Stimulated activated CD8-positive, alpha-beta memory T cell treated with anti-CD3 and anti-CD28 coated beads, Interleukin-7, amount 100 ng/mL, for 4 hours (primary cell): ENCODE data around the gene CFH.
"Not testable (repeated sequence)": the region's sequence is repeated elsewhere in the genome, so short reads cannot be mapped to it uniquely, and the experiment has no call there.

Experiments
- DNase-seq, 2 donors: peaks; one replicate each; pipeline ENCODE4 v3.0.0-alpha.2; 2020; ENCODE audit warnings: low read depth in 2 of 2

The CFH gene

GRCh38 chr1:196651637-196652215 is at the start of gene CFH:
CFH (plus strand) TSS chr1:196652043; CDS start chr1:196652118, 75 bp downstream.
- DNase-seq = no peak

- DNase-seq = no peak
These were observed 48.2 kb upstream of the CFH start for GRCh38 chr1:196603651-196604050.

DNA sequence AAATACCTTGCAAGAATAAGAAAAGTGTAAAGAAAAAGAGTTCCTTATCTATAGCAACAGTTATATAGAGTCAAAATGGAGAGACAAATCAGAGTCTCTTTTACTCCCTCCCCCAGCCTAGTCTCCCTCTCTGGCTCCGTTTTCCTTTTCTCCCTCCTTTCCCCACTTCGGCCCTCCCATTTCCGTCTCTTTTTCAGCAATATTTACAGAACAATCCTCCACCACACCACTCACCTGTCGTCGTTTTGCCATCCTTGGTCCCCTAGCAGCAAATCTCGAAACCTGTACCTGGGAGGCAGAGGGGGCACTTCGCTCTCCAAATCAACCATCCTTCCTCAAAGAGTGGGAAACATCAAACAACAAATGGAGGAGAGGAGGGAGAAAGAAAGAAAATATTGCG is 43.9 kb upstream of the CFH start:
- no peak for DNase-seq

GRCh38 chr1:196608390-196609369 is 43.2 kb upstream of the CFH start, which contains the start of gene KCNT2:
KCNT2 (minus strand) TSS chr1:196608440; CDS start chr1:196608309, 131 bp downstream.
- DNase-seq = no peak

DNA sequence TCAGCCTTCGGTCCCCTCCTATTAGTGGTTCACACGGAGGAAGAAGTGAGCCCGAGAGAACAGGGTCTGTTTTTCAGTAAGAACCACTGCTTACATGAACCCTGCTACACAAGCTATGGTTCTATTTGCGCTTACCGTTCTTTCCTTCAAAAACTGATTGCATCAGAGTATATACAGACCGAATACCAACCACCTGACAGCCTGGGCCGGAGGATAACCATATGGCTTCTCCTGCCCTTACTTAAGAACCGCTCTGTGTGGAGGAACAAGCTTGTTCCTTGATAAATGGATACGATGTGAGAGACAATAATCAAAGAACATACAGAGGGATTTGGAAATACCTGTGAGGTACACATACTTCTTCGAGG is 42.5 kb upstream of the CFH start:
- DNase-seq = no peak

GRCh38 chr1:196611873-196612272 is 40.0 kb upstream of the CFH start:
- DNase-seq = no peak

- DNase-seq = no peak
These were observed 32.1 kb upstream of the CFH start for GRCh38 chr1:196619721-196620120.

GRCh38 chr1:196623079-196623478 is 28.8 kb upstream of the CFH start:
- no peak for DNase-seq

GRCh38 chr1:196628838-196629237 is 23.0 kb upstream of the CFH start:
- no peak for DNase-seq

- DNase-seq = no peak
These were observed 14.2 kb upstream of the CFH start for GRCh38 chr1:196637606-196638005.

- no peak for DNase-seq
These were observed 13.4 kb upstream of the CFH start for GRCh38 chr1:196638466-196638865.

- not testable (repeated sequence) for DNase-seq
These were observed 12.6 kb upstream of the CFH start for GRCh38 chr1:196639291-196639690.

DNA sequence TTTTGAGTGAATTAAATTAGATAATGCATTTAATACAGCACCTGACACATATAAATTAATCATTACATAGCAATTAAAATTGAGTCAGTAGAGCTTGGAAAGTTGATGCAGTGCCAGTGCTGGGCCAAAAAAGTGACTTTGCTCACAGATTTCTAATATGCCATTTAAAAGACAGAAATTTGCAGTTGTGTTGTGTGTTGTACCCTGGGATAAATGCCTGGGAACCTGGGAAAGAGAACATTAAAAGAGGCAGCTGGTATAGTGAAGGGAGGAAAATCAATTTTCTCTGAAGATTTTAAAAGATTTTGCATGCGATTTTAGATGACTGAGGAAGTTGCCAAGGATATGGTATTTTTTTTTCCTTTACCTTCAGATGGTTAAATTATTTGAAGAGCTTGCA is 10.9 kb upstream of the CFH start:
- DNase-seq = no peak

GRCh38 chr1:196649990-196650389 is 1.9 kb upstream of the CFH start:
- no peak for DNase-seq

DNA sequence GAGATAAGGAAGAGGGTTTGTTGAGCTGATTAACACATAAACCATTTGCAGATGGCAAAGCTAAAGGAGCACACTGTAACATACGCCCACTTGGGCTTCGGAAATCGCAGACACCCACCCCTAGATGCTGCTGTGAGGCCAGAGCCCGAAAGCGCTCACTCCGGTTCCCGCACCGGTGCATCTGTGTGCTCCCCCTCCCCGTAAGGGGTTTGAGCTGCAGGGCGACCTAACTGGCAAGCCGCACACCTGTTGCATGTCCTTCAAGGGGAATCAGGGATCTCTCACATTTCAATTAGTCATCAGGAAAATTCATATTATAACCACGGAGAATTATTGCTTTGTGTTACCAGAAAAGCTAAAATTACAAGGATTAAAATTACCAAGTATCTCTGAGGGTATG is 1.4 kb upstream of the CFH start:
- no peak for DNase-seq

DNA sequence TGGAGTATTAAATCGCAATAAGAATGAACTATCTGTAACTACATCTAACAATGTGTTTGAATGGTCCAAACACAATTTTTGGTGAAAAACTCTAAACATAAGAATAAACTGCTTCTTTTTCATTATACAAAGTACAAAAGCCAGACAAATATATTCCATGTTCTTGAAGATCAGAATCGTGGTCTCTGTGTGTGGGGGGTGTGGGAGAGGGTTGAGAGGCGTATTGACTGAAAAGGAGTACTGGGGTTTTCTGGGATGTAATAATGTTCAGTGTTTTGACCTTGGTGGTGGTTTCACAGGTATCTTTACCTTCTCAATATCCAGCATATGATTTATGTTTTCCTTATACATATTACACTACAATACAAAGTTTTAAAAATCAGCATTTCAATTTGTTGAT is 764 bp upstream of the CFH start:
- no peak for DNase-seq

- no peak for DNase-seq
These were observed 2.4 kb downstream of the CFH start for GRCh38 chr1:196654271-196654670.

DNA sequence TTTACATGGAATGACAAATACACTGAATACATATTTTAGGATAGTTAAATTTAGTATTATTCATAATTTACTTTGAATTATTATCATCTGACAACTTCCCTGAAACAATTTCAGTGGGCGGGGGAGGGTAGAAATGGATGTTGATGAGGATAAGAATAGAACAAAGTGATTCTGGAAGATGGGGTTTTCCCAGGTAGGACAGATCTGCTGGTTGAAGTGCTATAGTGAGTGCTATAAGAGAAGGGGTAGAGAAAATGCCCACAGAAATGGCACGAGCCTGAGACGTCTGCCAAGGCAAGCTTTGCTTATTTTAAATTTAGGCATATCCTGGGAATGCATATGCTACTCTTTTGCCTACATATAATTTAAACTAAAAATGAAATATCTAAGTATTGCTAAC is 3.2 kb downstream of the CFH start:
- DNase-seq = no peak

DNA sequence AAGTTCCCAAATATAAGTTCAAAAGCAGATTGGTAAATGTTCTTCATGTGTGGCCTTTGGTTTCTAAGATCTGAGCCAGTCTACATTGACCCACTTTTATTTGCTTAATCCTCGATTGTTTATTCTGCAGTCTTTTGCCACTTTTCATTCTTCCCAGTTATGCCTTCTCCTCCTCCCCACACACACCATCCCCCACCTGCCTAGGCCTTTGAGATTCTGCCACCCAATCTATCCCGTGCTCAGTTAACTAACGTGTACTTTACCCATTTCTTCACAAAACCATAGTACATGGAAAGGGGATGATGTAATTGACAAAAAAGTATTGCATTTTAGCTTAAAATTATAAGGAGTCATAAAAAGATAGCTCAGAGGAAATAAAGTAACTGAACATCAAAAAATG is 3.7 kb downstream of the CFH start:
- DNase-seq = no peak

DNA sequence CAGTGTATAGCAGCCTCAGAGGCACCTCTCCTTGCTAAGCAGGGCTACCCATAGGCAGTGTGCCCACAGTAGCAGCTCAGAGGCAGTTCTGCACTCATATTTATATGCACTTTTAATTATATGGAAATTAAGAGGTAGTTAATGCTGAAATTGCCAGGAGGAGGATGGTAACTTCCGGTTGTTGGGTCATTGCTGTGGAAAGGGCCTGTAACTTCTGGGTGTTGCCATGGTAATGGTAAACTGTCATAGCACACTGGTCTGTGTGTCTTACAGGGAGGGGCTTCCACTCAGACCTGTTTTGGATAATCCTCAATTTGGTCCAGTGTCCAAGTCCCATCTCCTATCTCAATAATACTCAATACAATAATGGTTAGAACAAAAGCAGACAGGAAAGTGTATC is 7.6 kb downstream of the CFH start:
- DNase-seq = no peak

DNA sequence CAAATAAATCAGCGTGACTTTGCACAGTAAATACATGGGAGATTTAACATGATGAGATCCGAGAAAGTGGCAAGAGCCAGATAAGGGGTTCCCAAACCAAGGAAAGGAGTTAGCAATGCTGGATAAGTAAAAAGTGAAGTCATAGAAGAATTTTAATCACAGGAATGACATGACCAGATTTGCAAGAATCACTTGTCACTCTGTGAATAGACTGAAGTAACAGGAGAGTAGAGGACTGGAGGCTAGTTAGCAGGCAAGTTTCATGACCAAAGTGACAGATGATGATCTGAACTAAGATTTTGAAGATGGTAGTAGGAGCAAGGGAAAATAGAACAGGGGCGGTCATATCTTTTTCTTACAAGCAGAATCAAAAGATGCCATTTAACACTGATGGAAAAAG is 8.4 kb downstream of the CFH start:
- no peak for DNase-seq

DNA sequence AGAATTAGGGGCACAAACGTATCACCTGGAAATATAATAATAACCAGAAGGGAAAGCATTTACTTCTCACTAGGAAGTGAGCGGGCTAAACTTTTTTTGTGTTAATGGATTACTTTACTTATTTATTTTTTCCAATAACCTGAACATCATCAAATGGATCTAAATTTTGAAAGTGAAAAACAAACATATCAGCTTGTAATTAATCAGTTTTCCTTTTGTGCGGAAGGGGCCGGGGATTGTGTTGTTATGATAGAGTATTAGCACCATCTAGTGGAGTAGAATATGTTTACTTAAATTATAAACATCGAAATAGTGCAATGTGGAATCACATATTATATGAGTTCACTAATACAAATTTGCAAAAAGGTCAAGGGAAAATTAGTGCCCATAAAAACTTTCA is 9.0 kb downstream of the CFH start:
- DNase-seq = no peak

- DNase-seq = no peak
These were observed 9.5 kb downstream of the CFH start for GRCh38 chr1:196661345-196661744.
